Ascending aorta (tissue), 2 donors: ENCODE results near the gene NHERF2. TPM values are rescaled to one million over a fixed set of nuclear protein-coding genes. Genes with fewer than 3 reads are reported as not detected.

Experiments
- DNase-seq, 2 donors: peaks; one replicate each; pipeline ENCODE4 v3.0.0-alpha.2; 2019; ENCODE audit warnings: low spot score in 2 of 2
- H3K27ac ChIP-seq, 2 donors: fragments of 200-600 bp; sonication (generic); one replicate each; pipeline ENCODE4 v1.5.1; 2016 to 2017; ENCODE audit warnings: mild to moderate bottlenecking in 1 of 2
- H3K27me3 ChIP-seq: fragments of 200-600 bp; sonication (generic); one replicate; pipeline ENCODE4 v1.5.1; 2017
- H3K36me3 ChIP-seq, 2 donors: fragments of 200-600 bp; sonication (generic); one replicate each; pipeline ENCODE4 v1.5.1; 2016
- H3K4me1 ChIP-seq, 2 donors: fragments of 200-600 bp; sonication (generic); one replicate each; pipeline ENCODE4 v1.5.1; 2016 to 2017; ENCODE audit warnings: mild to moderate bottlenecking in 1 of 2
- H3K4me3 ChIP-seq, 2 donors: fragments of 200-600 bp; sonication (generic); one replicate each; pipeline ENCODE4 v1.5.1; 2016 to 2017; ENCODE audit warnings: mild to moderate bottlenecking in 1 of 2
- H3K9me3 ChIP-seq, 2 donors: fragments of 200-600 bp; sonication (generic); one replicate each; pipeline ENCODE4 v1.5.1; 2016
- CTCF ChIP-seq, 3 experiments: fragments of 200-600 bp in 2 of 3; fragments of 450-650 bp in 1 of 3; sonication (generic) in 2 of 3; IDR thresholded peaks; one replicate each; pipeline ENCODE4 v1.5.1; 2016 to 2019; ENCODE audit warnings: antibody characterized with exemption in 3 of 3, mild to moderate bottlenecking in 1 of 3, moderate library complexity in 1 of 3
- intact Hi-C: fragments of 100-400 bp; cut with DNase I; formaldehyde crosslinking; loops from one replicate; pipeline ENCODE4 v1.15.1; 2023
- total RNA-seq: library from RNA; depleted of rRNA; stranded (reverse); fragments of >200 nt; gene quantifications from one replicate; pipeline ENCODE4 v1.1.0, GENCODE V29; 2016

Gene NHERF2
- total RNA-seq, 1 donor from 2014 or later, result 123 TPM

DNA sequence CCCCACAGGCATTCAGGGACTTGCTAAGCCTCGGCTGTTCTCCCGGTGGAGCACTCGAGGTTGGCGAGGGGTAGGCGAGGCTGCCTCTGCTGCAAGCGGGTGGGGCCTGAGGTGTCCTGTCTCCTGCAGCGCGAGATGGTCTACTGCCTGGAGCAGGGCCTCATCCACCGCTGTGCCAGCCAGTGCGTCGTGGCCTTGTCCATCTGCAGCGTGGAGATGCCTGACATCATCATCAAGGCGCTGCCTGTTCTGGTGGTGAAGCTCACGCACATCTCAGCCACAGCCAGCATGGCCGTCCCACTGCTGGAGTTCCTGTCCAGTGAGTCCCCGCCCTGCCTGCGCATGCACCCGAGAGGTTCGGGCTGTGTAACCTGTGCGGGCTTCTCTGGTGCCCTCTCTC lies 47.4 kb downstream of the NHERF2 start:
- no peak for TF ChIP-seq CTCF (IDR thresholded peaks at IDR 0.05)

GRCh38 chr16:2075631-2076030 lies 48.9 kb downstream of the NHERF2 start:
- no peak overlapping the region for H3K27ac ChIP-seq

More for the DNA sequence above, 47.4 kb downstream of the NHERF2 start:
- H3K27me3 ChIP-seq, result no peaks in the 10 kb centered on the region
- intact Hi-C loops, result no loop called here
- peaks cover 69 to 93% of the 10 kb centered on the region in 2 donors for H3K36me3 ChIP-seq
- no peak for DNase-seq
- H3K4me1 ChIP-seq, result no peaks in the 10 kb centered on the region
- H3K9me3 ChIP-seq, result no peaks in the 10 kb centered on the region
- H3K4me3 ChIP-seq, result no peak overlapping the region
- H3K27ac ChIP-seq, result no peak overlapping the region

GRCh38 chr16:2076072-2076865 lies 49.6 kb downstream of the NHERF2 start:
- TF ChIP-seq CTCF (IDR thresholded peaks at IDR 0.05), result no peak
- Histone ChIP-seq H3K4me1 (no peaks in the 10 kb centered on the region), H3K4me3 (no peak overlapping the region), H3K27me3 (no peaks in the 10 kb centered on the region), H3K36me3 (peaks cover 71 to 94% of the 10 kb centered on the region in 2 donors), H3K9me3 (no peaks in the 10 kb centered on the region), H3K27ac (no peak overlapping the region)
- DNase-seq, result no peak
- intact Hi-C loops, result no loop called here

More at GRCh38 chr16:2075631-2076030, 48.9 kb downstream of the NHERF2 start:
- H3K4me3 ChIP-seq, result no peak overlapping the region
- intact Hi-C loops, result no loop called here
- no peaks in the 10 kb centered on the region for H3K27me3 ChIP-seq
- H3K36me3 ChIP-seq, result peaks cover 74 to 94% of the 10 kb centered on the region in 2 donors
- no peak for DNase-seq
- no peaks in the 10 kb centered on the region for H3K9me3 ChIP-seq
- TF ChIP-seq CTCF (IDR thresholded peaks at IDR 0.05), result no peak
- no peaks in the 10 kb centered on the region for H3K4me1 ChIP-seq

- no peak for TF ChIP-seq CTCF (IDR thresholded peaks at IDR 0.05)
- no peaks in the 10 kb centered on the region for H3K4me1 ChIP-seq
- H3K4me3 ChIP-seq, result no peak overlapping the region
- no peaks in the 10 kb centered on the region for H3K27me3 ChIP-seq
- H3K36me3 ChIP-seq, result peaks cover 67 to 94% of the 10 kb centered on the region in 2 donors
- H3K27ac ChIP-seq, result no peak overlapping the region
- no peaks in the 10 kb centered on the region for H3K9me3 ChIP-seq
- DNase-seq, result no peak
- intact Hi-C loops, result no loop called here
These were observed 50.3 kb downstream of the NHERF2 start for GRCh38 chr16:2077016-2077415.

GRCh38 chr16:2077696-2078095 lies 51.0 kb downstream of the NHERF2 start:
- no peak overlapping the region for H3K4me3 ChIP-seq
- H3K36me3 ChIP-seq, result peaks cover 68 to 90% of the 10 kb centered on the region in 2 donors
- H3K27me3 ChIP-seq, result no peaks in the 10 kb centered on the region
- no peaks in the 10 kb centered on the region for H3K4me1 ChIP-seq
- no peaks in the 10 kb centered on the region for H3K9me3 ChIP-seq
- DNase-seq, result no peak
- intact Hi-C loops, result no loop called here
- no peak for TF ChIP-seq CTCF (IDR thresholded peaks at IDR 0.05)
- H3K27ac ChIP-seq, result no peak overlapping the region
